HEK293 (cell line): ENCODE results near the gene NAA16.

ENCODE experiments used
- BCL11A ChIP-seq: fragments of 450-650 bp; formaldehyde crosslinking; IDR thresholded peaks from 2 replicates; pipeline ENCODE4 v1.5.1; 2016; ENCODE audit warnings: low read depth, missing biosample characterization, missing genetic modification characterization
- INSM2 ChIP-seq: fragments of 450-650 bp; formaldehyde crosslinking; IDR thresholded peaks from 2 replicates; pipeline ENCODE4 v1.5.1; 2016; ENCODE audit warnings: missing biosample characterization, missing genetic modification characterization
- KLF8 ChIP-seq: fragments of 450-650 bp; formaldehyde crosslinking; IDR thresholded peaks from 2 replicates; pipeline ENCODE4 v1.5.1; 2016; ENCODE audit warnings: missing biosample characterization, missing genetic modification characterization
- MEIS1 ChIP-seq: sonication (generic); formaldehyde crosslinking; IDR thresholded peaks from 2 replicates; pipeline ENCODE4 v1.8.1; 2022; ENCODE audit warnings: missing genetic modification reagents, mild to moderate bottlenecking, borderline replicate concordance
- PBX3 ChIP-seq: sonication (generic); formaldehyde crosslinking; IDR thresholded peaks from 2 replicates; pipeline ENCODE4 v1.8.1; 2022; ENCODE audit warnings: mild to moderate bottlenecking, moderate library complexity, missing genetic modification reagents
- PRDM2 ChIP-seq: fragments of 450-650 bp; formaldehyde crosslinking; IDR thresholded peaks from 2 replicates; pipeline ENCODE4 v1.5.1; 2016; ENCODE audit warnings: missing biosample characterization, missing genetic modification characterization, borderline replicate concordance
- TCF7L2 ChIP-seq: IDR thresholded peaks from 2 replicates; pipeline ENCODE4 v1.6.1; 2011; ENCODE audit warnings: low read depth, mild to moderate bottlenecking, inconsistent platforms, low read length, moderate library complexity, borderline replicate concordance
- ZBTB17 ChIP-seq: fragments of 450-650 bp; formaldehyde crosslinking; IDR thresholded peaks from 2 replicates; pipeline ENCODE4 v1.5.1; 2016; ENCODE audit warnings: missing biosample characterization, missing genetic modification characterization
- ZBTB49 ChIP-seq: fragments of 450-650 bp; formaldehyde crosslinking; IDR thresholded peaks from 2 replicates; pipeline ENCODE4 v1.5.1; 2016; ENCODE audit warnings: missing biosample characterization, missing genetic modification characterization, low read depth
- ZEB2 ChIP-seq: fragments of 450-650 bp; formaldehyde crosslinking; IDR thresholded peaks from 2 replicates; pipeline ENCODE4 v1.5.1; 2016; ENCODE audit warnings: missing biosample characterization, missing genetic modification characterization
- ZNF112 ChIP-seq: fragments of 450-650 bp; formaldehyde crosslinking; IDR thresholded peaks from 2 replicates; pipeline ENCODE4 v1.5.0; 2017; ENCODE audit warnings: missing biosample characterization, missing genetic modification characterization
- ZNF19 ChIP-seq: fragments of 450-650 bp; formaldehyde crosslinking; IDR thresholded peaks from 2 replicates; pipeline ENCODE4; 2016; ENCODE audit warnings: missing biosample characterization, missing genetic modification characterization, low read depth
- ZNF2 ChIP-seq: fragments of 450-650 bp; formaldehyde crosslinking; IDR thresholded peaks from 2 replicates; pipeline ENCODE4 v1.5.1; 2016; ENCODE audit warnings: missing biosample characterization, missing genetic modification characterization
- ZNF311 ChIP-seq: fragments of 450-650 bp; formaldehyde crosslinking; IDR thresholded peaks from 2 replicates; pipeline ENCODE4 v1.5.1; 2017; ENCODE audit warnings: missing biosample characterization, missing genetic modification characterization, borderline replicate concordance
- ZNF335 ChIP-seq: fragments of 450-650 bp; formaldehyde crosslinking; conservative IDR thresholded peaks from 2 replicates; pipeline ENCODE4 v1.5.1; 2016; ENCODE audit warnings: missing biosample characterization, missing genetic modification characterization
- ZNF416 ChIP-seq: fragments of 450-650 bp; formaldehyde crosslinking; IDR thresholded peaks from 2 replicates; pipeline ENCODE4 v1.5.1; 2016; ENCODE audit warnings: missing biosample characterization, missing genetic modification characterization
- ZNF423 ChIP-seq: fragments of 450-650 bp; formaldehyde crosslinking; IDR thresholded peaks from 2 replicates; pipeline ENCODE4 v1.5.1; 2016; ENCODE audit warnings: missing biosample characterization, missing genetic modification characterization
- ZNF514 ChIP-seq: fragments of 450-650 bp; formaldehyde crosslinking; IDR thresholded peaks from 2 replicates; pipeline ENCODE4 v1.5.1; 2016; ENCODE audit warnings: missing biosample characterization, missing genetic modification characterization
- ZNF530 ChIP-seq: fragments of 450-650 bp; formaldehyde crosslinking; IDR thresholded peaks from 2 replicates; pipeline ENCODE4 v1.5.1; 2016; ENCODE audit warnings: low read depth, missing biosample characterization, missing genetic modification characterization
- ZNF544 ChIP-seq: fragments of 450-650 bp; formaldehyde crosslinking; IDR thresholded peaks from 2 replicates; pipeline ENCODE4 v1.5.0; 2017; ENCODE audit warnings: missing biosample characterization, missing genetic modification characterization
- ZNF580 ChIP-seq: fragments of 450-650 bp; formaldehyde crosslinking; IDR thresholded peaks from 2 replicates; pipeline ENCODE4 v1.5.1; 2016; ENCODE audit warnings: missing biosample characterization, missing genetic modification characterization
- ZNF610 ChIP-seq: fragments of 450-650 bp; formaldehyde crosslinking; IDR thresholded peaks from 2 replicates; pipeline ENCODE4 v1.5.1; 2016; ENCODE audit warnings: missing biosample characterization, missing genetic modification characterization, borderline replicate concordance
- ZNF626 ChIP-seq: fragments of 450-650 bp; sonication (Bioruptor Pico); formaldehyde crosslinking; IDR thresholded peaks from 2 replicates; pipeline ENCODE4 v1.5.1; 2018; ENCODE audit warnings: missing biosample characterization, missing genetic modification characterization, inconsistent platforms
- ZNF629 ChIP-seq: fragments of 450-650 bp; formaldehyde crosslinking; IDR thresholded peaks from 2 replicates; pipeline ENCODE4 v1.5.1; 2017; ENCODE audit warnings: missing biosample characterization, missing genetic modification characterization
- ZNF776 ChIP-seq: fragments of 450-650 bp; formaldehyde crosslinking; IDR thresholded peaks from 2 replicates; pipeline ENCODE4 v1.5.0; 2017; ENCODE audit warnings: missing biosample characterization, missing genetic modification characterization, borderline replicate concordance
- ZSCAN18 ChIP-seq: fragments of 450-650 bp; formaldehyde crosslinking; IDR thresholded peaks from 2 replicates; pipeline ENCODE4 v1.5.1; 2016; ENCODE audit warnings: missing biosample characterization, missing genetic modification characterization
- ZSCAN30 ChIP-seq: fragments of 450-650 bp; IDR thresholded peaks from 2 replicates; pipeline ENCODE4 v1.5.1; 2018; ENCODE audit warnings: missing biosample characterization, mild to moderate bottlenecking, missing genetic modification characterization, moderate library complexity

The NAA16 gene

GRCh38 chr13:41352935-41353840 is 42.1 kb downstream of the NAA16 start (continued):
- TF ChIP-seq ZNF311 (tag by site-specific recombination) (no peak), ZNF112 (tag by site-specific recombination) (no peak), TCF7L2 (no peak), ZEB2 (tag by site-specific recombination) (0 out of 2 replicates have a peak, but pooled peaks have one; percentile 47), ZNF626 (tag by site-specific recombination) (no peak), KLF8 (tag by site-specific recombination) (no peak; the same call in 1 of the 2 replicates), ZSCAN30 (tag by site-specific recombination) (no peak), ZNF2 (tag by site-specific recombination) (no peak), ZNF610 (tag by site-specific recombination) (no peak), ZSCAN18 (tag by site-specific recombination) (no peak), ZBTB49 (tag by site-specific recombination) (no peak), BCL11A (tag by site-specific recombination) (no peak), ZNF629 (peak; percentile 75), ZNF335 (tag by site-specific recombination) (no peak), INSM2 (tag by site-specific recombination) (peak; percentile 80; the same call in 1 of the 2 replicates), ZNF776 (tag by site-specific recombination) (no peak), ZNF544 (tag by site-specific recombination) (no peak), ZNF19 (no peak), ZNF530 (tag by site-specific recombination) (no peak), ZNF580 (tag by site-specific recombination) (no peak), PRDM2 (tag by site-specific recombination) (no peak), ZBTB17 (tag by site-specific recombination) (0 out of 2 replicates have a peak, but pooled peaks have one; percentile 30), PBX3 (CRISPR knock-in tag) (no peak), ZNF416 (tag by site-specific recombination) (no peak), ZNF514 (tag by site-specific recombination) (no peak), ZNF423 (no peak), MEIS1 (CRISPR knock-in tag) (no peak)
